Karpas-422 (cell line): ENCODE results near the gene SYNE3. TPM values are rescaled to one million over a fixed set of nuclear protein-coding genes. Genes with fewer than 3 reads are reported as not detected.
A peak's percentile ranks its signal among the peaks of the same experiment; 100 is the strongest.

Source experiments
- DNase-seq: peaks from one replicate; pipeline ENCODE4 v3.0.0-alpha.2; 2015
- H2AFZ ChIP-seq: fragments of 200-600 bp; sonication (generic); 2 replicates; pipeline ENCODE4 v1.6.1; 2014; ENCODE audit warnings: antibody characterized with exemption, low read length, mixed read lengths
- H3K27ac ChIP-seq: fragments of 200-600 bp; sonication (generic); 2 replicates; pipeline ENCODE4 v1.5.1; 2014; ENCODE audit warnings: mild to moderate bottlenecking, low read length, moderate library complexity
- H3K27me3 ChIP-seq: fragments of 200-600 bp; sonication (generic); 2 replicates; pipeline ENCODE4 v1.6.1; 2014; ENCODE audit warnings: low read length, mixed read lengths
- H3K36me3 ChIP-seq: fragments of 200-600 bp; sonication (generic); 2 replicates; pipeline ENCODE4 v1.6.1; 2014; ENCODE audit warnings: low read length, mixed read lengths; ENCODE audit not compliant: insufficient read depth
- H3K4me1 ChIP-seq: fragments of 200-600 bp; sonication (generic); 2 replicates; pipeline ENCODE4 v1.6.1; 2014; ENCODE audit warnings: mild to moderate bottlenecking, low read length, mixed read lengths
- H3K4me2 ChIP-seq: fragments of 200-600 bp; sonication (generic); 2 replicates; pipeline ENCODE4 v1.6.1; 2014; ENCODE audit warnings: low read length, low read depth, mild to moderate bottlenecking; ENCODE audit not compliant: poor library complexity, severe bottlenecking
- H3K4me3 ChIP-seq: fragments of 200-600 bp; sonication (generic); 2 replicates; pipeline ENCODE4 v1.5.1; 2014; ENCODE audit warnings: mild to moderate bottlenecking, antibody characterized with exemption, low read length, mixed read lengths
- H3K79me2 ChIP-seq: fragments of 200-600 bp; sonication (generic); 2 replicates; pipeline ENCODE4 v1.6.1; 2014; ENCODE audit warnings: mild to moderate bottlenecking, low read length, mixed read lengths
- H3K9ac ChIP-seq: fragments of 200-600 bp; sonication (generic); 2 replicates; pipeline ENCODE4 v1.6.0; 2014; ENCODE audit warnings: low read length
- H3K9me2 ChIP-seq: fragments of 200-600 bp; sonication (generic), shearing (Covaris generic); replicated peaks from 2 replicates; pipeline ENCODE4 v1.6.0; 2014; ENCODE audit warnings: mild to moderate bottlenecking, low read length, moderate library complexity; ENCODE audit not compliant: insufficient read depth
- H3K9me3 ChIP-seq: fragments of 300-700, 200-600 bp; sonication (generic); 2 replicates; pipeline ENCODE4 v1.6.1; 2014; ENCODE audit warnings: low read length, mixed read lengths
- H4K20me1 ChIP-seq: fragments of 200-600 bp; sonication (generic); 2 replicates; pipeline ENCODE4 v1.6.1; 2014; ENCODE audit warnings: mild to moderate bottlenecking, antibody characterized with exemption, low read length, low read depth; ENCODE audit not compliant: insufficient read depth
- total RNA-seq: library from RNA; depleted of rRNA; stranded (reverse); fragments of >200 nt; shearing (Covaris generic); gene quantifications from 2 replicates; pipeline ENCODE4 v1.2.3, GENCODE V29; 2014; ENCODE audit warnings: low replicate concordance

Gene SYNE3
- total RNA-seq, 1 experiment from 2014 or later: 1.8 TPM

DNA sequence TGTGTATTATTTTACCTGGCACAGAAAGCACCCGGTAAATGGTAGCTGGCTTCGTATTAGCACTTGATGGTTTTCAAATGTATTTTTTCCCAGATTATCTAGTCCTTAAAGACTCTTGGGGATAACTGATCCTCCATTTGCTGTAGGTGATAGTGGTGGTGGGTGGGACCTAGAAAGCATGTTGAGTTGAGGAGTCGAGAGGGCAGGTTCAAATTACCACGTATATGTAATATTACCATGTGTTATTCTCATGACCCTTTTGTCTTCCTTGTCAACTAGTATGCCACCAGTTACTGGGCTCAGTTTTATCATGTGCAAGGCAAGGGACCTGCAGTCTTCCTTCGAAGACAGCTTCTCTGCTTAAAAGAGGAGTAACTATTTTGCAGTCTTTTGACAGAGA, 20.2 kb upstream of the SYNE3 start:
- Histone ChIP-seq H3K4me2 (peak overlapping the region; percentile 81), H3K9ac (peak overlapping the region; percentile 92), H3K27ac (no peak overlapping the region), H3K79me2 (peaks cover 90% of the 10 kb centered on the region), H3K36me3 (peaks cover 7% of the 10 kb centered on the region), H3K9me2 (no peaks in the 10 kb centered on the region), H3K4me1 (peaks cover 51% of the 10 kb centered on the region), H3K4me3 (peak overlapping the region; percentile 92), H2AFZ (no peak overlapping the region), H3K27me3 (no peaks in the 10 kb centered on the region), H3K9me3 (no peaks in the 10 kb centered on the region), H4K20me1 (peaks cover 42% of the 10 kb centered on the region)
- no peak for DNase-seq

DNA sequence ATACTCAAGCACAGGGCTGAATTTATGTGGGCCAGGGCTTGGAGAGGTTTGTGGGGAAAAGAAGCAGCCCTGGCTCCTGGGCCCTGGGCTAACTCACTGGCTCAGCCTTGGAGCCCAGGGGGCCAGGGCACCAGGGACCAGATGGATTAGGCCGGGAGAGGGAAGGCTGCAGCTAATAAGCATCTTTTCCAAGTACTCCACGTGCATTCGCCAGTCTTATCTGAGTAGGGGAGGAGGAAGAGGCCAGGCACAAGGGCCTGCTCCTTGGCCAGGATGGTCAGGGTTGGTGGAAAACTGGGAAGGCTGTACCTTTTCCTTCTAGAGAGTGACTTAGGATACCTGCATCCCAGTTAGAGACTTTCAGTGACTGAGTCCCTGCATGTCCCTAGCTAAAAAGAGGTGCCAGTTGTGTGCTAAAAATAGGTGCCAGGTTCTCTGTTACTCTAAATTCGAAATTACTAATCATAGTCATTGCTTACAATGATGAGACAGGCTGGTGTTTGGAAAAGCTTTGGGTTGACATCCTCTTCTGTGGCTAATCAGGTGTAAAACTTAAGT, 19.7 kb upstream of the SYNE3 start:
- Histone ChIP-seq H3K4me2 (peak overlapping the region; percentile 81), H3K36me3 (peaks cover 12% of the 10 kb centered on the region), H3K9me3 (no peaks in the 10 kb centered on the region), H2AFZ (no peak overlapping the region), H3K4me1 (peaks cover 54% of the 10 kb centered on the region), H3K9me2 (no peaks in the 10 kb centered on the region), H3K27ac (no peak overlapping the region), H3K27me3 (no peaks in the 10 kb centered on the region), H3K9ac (peak overlapping the region; percentile 92), H3K79me2 (peaks cover 88% of the 10 kb centered on the region), H3K4me3 (peak overlapping the region; percentile 92), H4K20me1 (peaks cover 46% of the 10 kb centered on the region)
- no peak for DNase-seq

DNA sequence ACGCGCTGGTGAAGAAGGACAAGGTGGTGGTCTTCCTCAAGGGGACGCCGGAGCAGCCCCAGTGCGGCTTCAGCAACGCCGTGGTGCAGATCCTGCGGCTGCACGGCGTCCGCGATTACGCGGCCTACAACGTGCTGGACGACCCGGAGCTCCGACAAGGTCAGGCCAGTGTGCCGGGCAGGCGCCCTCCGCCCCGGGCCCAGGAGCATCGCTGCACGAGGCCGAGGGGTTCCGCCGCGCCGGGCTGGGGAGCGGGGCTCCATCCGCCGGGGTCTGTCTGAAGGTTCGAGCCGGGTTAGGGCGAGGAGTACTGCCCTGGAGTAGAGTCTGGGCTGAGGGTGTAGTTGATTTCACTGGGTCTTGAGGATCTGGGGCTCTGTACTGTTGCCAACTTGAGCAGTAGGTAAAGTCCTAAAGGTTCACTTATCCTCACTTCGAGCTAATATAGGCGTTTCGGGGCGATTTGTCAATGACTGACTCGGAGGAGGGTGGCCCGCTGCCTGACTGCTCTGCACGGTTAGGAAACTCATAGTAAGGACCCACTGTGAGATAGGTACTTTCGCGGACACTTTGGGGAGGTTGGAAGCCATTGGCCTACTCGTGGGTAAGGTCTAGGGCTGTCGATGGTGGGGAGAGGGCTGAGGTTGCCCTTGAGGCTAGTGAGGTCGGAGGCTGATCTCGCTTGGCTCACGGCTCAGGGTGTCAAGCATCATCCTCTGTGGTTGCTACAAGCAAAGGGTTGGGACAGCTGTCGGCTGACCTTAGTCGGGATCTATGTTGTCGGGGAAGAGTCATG, 19.0 kb upstream of the SYNE3 start:
- no peaks in the 10 kb centered on the region for H3K9me3 ChIP-seq
- H3K27ac ChIP-seq: peak overlapping the region; percentile 32; the same call in 1 of the 2 replicates
- peak overlapping the region; percentile 81 for H3K4me2 ChIP-seq
- no peak overlapping the region for H2AFZ ChIP-seq
- H3K27me3 ChIP-seq: no peaks in the 10 kb centered on the region
- peaks cover 54% of the 10 kb centered on the region for H3K4me1 ChIP-seq
- H3K79me2 ChIP-seq: peaks cover 81% of the 10 kb centered on the region
- peaks cover 41% of the 10 kb centered on the region for H4K20me1 ChIP-seq
- no peaks in the 10 kb centered on the region for H3K9me2 ChIP-seq
- peak overlapping the region; percentile 92 for H3K4me3 ChIP-seq
- H3K36me3 ChIP-seq: peaks cover 12% of the 10 kb centered on the region
- H3K9ac ChIP-seq: peak overlapping the region; percentile 92
- DNase-seq: peak; percentile 73

DNA sequence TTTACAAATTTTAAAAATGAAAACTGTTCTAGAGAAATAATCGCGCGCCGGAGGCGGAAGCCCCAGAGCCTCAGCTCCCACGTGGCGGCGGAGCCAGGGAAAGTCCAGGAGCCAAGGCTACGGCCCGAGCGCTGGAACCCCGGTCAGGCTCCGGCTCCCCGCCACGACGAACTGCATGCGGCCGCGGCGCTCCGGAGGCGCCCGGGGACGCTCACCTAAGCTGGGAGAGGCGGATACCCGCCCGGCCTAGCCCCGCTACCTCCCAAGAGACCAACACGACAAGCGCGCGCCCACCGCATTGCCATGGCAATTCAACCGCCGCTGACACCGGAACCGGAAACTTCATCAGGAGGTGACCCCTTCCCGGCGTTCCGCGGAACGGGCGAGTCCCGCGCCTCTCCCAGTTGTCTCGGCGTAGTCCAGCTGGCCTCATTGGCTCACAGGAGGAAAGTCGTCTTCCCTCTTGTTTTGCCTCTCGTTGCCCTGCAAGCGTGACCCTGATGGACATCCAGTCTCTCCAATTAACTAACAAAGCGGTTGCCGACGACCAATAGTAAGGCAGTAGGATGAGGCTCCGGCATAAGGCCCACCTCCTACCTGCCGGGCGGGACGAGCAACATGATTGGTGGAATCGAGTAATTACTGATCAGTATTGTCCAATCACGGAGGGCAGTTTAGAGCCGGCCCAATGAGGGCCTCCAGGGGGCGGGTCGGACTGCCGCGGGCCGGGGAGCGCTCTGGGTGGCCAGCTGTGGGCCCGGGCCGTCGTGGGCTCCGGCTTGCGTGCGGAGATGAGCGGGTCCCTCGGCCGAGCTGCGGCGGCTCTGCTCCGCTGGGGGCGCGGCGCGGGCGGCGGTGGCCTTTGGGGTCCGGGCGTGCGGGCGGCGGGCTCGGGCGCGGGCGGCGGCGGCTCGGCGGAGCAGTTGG, 18.1 kb upstream of the SYNE3 start, which contains the start of gene GLRX5:
Gene GLRX5, plus strand, starts transcription at position 752 of the 927 bp plus-strand sequence. Its CDS starts 40 bp downstream, at position 792.
- Histone ChIP-seq H3K79me2 (peaks cover 74% of the 10 kb centered on the region), H3K9me2 (no peaks in the 10 kb centered on the region), H3K27me3 (no peaks in the 10 kb centered on the region), H4K20me1 (peaks cover 38% of the 10 kb centered on the region), H3K4me3 (peak within 1 kb of the TSS; percentile 92), H3K27ac (peak within 1 kb of the TSS; percentile 81), H3K9me3 (no peaks in the 10 kb centered on the region), H3K9ac (peak within 1 kb of the TSS; percentile 92), H2AFZ (no peak within 1 kb of the TSS; the same call in 1 of the 2 replicates), H3K4me2 (peak within 1 kb of the TSS; percentile 81), H3K4me1 (peaks cover 54% of the 10 kb centered on the region), H3K36me3 (peaks cover 12% of the 10 kb centered on the region)
- DNase-seq: peak; percentile 100

DNA sequence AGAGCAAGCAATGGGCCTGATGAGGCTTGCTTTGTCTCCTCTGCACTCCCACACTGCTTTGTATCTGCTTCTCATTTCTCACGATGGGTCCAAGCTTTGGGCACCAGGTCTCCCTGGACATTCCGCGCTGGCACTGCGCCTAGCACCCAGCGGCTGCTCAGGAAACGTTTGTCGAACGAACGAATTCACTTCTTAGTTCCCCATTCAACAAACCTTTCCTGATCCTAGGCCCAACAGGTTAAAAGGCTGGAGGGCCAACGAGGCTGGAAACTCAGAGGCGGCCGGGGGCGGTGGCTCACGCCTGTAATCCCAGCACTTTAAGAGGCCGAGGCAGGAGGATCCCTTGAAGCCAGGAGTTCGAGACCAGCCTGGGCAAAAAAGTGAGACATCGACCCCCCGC, 17.4 kb upstream of the SYNE3 start:
- H2AFZ ChIP-seq: no peak overlapping the region; the same call in 1 of the 2 replicates
- peak overlapping the region; percentile 80 for H3K4me2 ChIP-seq
- H3K27ac ChIP-seq: peak overlapping the region; percentile 81
- H3K9me2 ChIP-seq: no peaks in the 10 kb centered on the region
- H3K27me3 ChIP-seq: no peaks in the 10 kb centered on the region
- peak overlapping the region; percentile 77 for H3K4me3 ChIP-seq
- H3K9ac ChIP-seq: peak overlapping the region; percentile 88
- peaks cover 31% of the 10 kb centered on the region for H4K20me1 ChIP-seq
- H3K36me3 ChIP-seq: peaks cover 12% of the 10 kb centered on the region
- no peaks in the 10 kb centered on the region for H3K9me3 ChIP-seq
- peak; percentile 73 for DNase-seq
- H3K79me2 ChIP-seq: peaks cover 67% of the 10 kb centered on the region
- peaks cover 47% of the 10 kb centered on the region for H3K4me1 ChIP-seq

DNA sequence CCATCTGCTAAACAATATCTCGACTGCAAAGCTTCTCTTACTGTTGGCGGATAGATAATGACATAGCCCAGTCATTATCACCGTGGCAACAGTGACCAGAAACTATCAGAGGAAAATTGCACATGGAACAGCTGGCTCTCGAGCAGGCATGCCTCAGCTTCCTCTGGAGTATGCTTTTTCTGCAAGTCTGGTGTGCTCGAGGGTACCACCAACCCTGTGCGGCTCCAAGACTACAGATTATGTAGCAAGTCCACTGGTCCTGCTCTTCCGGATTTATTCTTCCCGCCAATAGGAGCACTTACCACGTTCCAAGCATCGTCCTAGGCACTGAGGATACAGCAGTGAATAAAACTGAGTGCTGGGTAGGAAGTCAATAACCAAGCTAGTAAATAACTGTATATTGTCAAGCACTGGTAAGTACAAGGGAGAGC, 17.0 kb upstream of the SYNE3 start:
- no peak overlapping the region for H2AFZ ChIP-seq
- DNase-seq: peak; percentile 73
- H3K9me3 ChIP-seq: no peaks in the 10 kb centered on the region

DNA sequence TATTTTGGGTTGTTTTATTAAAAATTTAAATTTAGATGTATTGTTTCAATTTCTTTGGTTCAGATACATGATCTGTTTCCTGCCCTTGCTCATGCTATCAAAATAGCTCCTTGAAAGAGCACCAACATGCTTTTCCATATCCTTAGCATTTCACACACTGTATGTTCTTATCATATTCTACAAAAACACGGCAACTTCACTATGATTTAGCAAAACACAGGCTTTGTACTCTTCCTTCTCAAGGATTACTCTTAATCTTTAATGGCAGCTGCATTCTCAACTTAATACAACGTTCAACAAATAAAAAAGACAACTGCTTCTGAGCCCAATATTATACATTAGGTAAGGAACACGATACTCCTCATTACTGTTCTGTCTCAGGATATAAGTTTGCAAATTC, 15.5 kb upstream of the SYNE3 start:
- peaks cover 48% of the 10 kb centered on the region for H3K79me2 ChIP-seq
- H3K36me3 ChIP-seq: peaks cover 12% of the 10 kb centered on the region
- no peak overlapping the region for H2AFZ ChIP-seq
- no peaks in the 10 kb centered on the region for H3K9me2 ChIP-seq
- H3K9me3 ChIP-seq: no peaks in the 10 kb centered on the region
- H4K20me1 ChIP-seq: peaks cover 25% of the 10 kb centered on the region
- peak overlapping the region; percentile 88 for H3K9ac ChIP-seq
- no peak overlapping the region for H3K27ac ChIP-seq
- H3K4me1 ChIP-seq: peaks cover 36% of the 10 kb centered on the region
- DNase-seq: no peak
- no peaks in the 10 kb centered on the region for H3K27me3 ChIP-seq
- peak overlapping the region; percentile 80 for H3K4me2 ChIP-seq
- peak overlapping the region; percentile 77 for H3K4me3 ChIP-seq

More for the DNA sequence above, 17.0 kb upstream of the SYNE3 start:
- H3K4me3 ChIP-seq: peak overlapping the region; percentile 77
- no peaks in the 10 kb centered on the region for H3K27me3 ChIP-seq
- H3K4me2 ChIP-seq: peak overlapping the region; percentile 80
- H3K27ac ChIP-seq: peak overlapping the region; percentile 81
- H4K20me1 ChIP-seq: peaks cover 27% of the 10 kb centered on the region
- H3K36me3 ChIP-seq: peaks cover 12% of the 10 kb centered on the region
- no peaks in the 10 kb centered on the region for H3K9me2 ChIP-seq
- H3K9ac ChIP-seq: peak overlapping the region; percentile 88
- H3K79me2 ChIP-seq: peaks cover 63% of the 10 kb centered on the region
- peaks cover 44% of the 10 kb centered on the region for H3K4me1 ChIP-seq
